WERI-Rb-1 (cell line): ENCODE results near the gene CAB39L.

Experiments
- DNase-seq: peaks from one replicate; pipeline ENCODE4 v3.0.0-alpha.2; 2020
- H3K27ac ChIP-seq: fragments of 250-450 bp; sonication (Bioruptor Pico); 2 replicates; pipeline ENCODE4 v1.5.1; 2020; ENCODE audit warnings: mild to moderate bottlenecking, moderate library complexity
- H3K27me3 ChIP-seq: fragments of 250-450 bp; sonication (Bioruptor Pico); 2 replicates; pipeline ENCODE4 v1.5.1; 2021; ENCODE audit warnings: mild to moderate bottlenecking, low read depth, moderate library complexity; ENCODE audit not compliant: insufficient read depth, severe bottlenecking
- H3K36me3 ChIP-seq: fragments of 250-450 bp; sonication (Bioruptor Pico); 2 replicates; pipeline ENCODE4 v1.5.1; 2020; ENCODE audit warnings: mild to moderate bottlenecking, moderate library complexity
- H3K4me3 ChIP-seq: 2 replicates; pipeline ENCODE4 v1.5.1; 2011; ENCODE audit warnings: low read depth, mild to moderate bottlenecking, control low read depth, low read length
- H3K9me3 ChIP-seq: fragments of 250-450 bp; sonication (Bioruptor Pico); 2 replicates; pipeline ENCODE4 v1.5.1; 2021; ENCODE audit warnings: mild to moderate bottlenecking, moderate library complexity; ENCODE audit not compliant: severe bottlenecking
- CTCF ChIP-seq: IDR thresholded peaks from 2 replicates; pipeline ENCODE4 v1.5.1; 2011; ENCODE audit warnings: low read depth, mild to moderate bottlenecking, control low read depth, inconsistent platforms, low read length

Gene CAB39L

GRCh38 chr13:49292742-49293486 lies 150.9 kb downstream of the CAB39L start:
- H3K4me3 ChIP-seq: no peak overlapping the region
- no peaks in the 10 kb centered on the region for H3K27me3 ChIP-seq
- no peak overlapping the region for H3K27ac ChIP-seq
- no peaks in the 10 kb centered on the region for H3K9me3 ChIP-seq
- no peaks in the 10 kb centered on the region for H3K36me3 ChIP-seq
- no peak for TF ChIP-seq CTCF
- DNase-seq: no peak

- no peak for TF ChIP-seq CTCF
- no peak for DNase-seq
These were observed 155.4 kb downstream of the CAB39L start for GRCh38 chr13:49288458-49288857.

GRCh38 chr13:49287995-49288394 lies 155.9 kb downstream of the CAB39L start:
- TF ChIP-seq CTCF: no peak
- H3K27ac ChIP-seq: no peak overlapping the region
- H3K9me3 ChIP-seq: no peaks in the 10 kb centered on the region
- H3K27me3 ChIP-seq: no peaks in the 10 kb centered on the region
- H3K4me3 ChIP-seq: no peak overlapping the region
- no peak for DNase-seq
- no peaks in the 10 kb centered on the region for H3K36me3 ChIP-seq

More at GRCh38 chr13:49288458-49288857, 155.4 kb downstream of the CAB39L start:
- Histone ChIP-seq H3K36me3 (no peaks in the 10 kb centered on the region), H3K27ac (no peak overlapping the region), H3K27me3 (no peaks in the 10 kb centered on the region), H3K4me3 (no peak overlapping the region), H3K9me3 (no peaks in the 10 kb centered on the region)

GRCh38 chr13:49279885-49280284 lies 164.0 kb downstream of the CAB39L start:
- H3K27ac ChIP-seq: no peak overlapping the region
- no peaks in the 10 kb centered on the region for H3K9me3 ChIP-seq
- H3K4me3 ChIP-seq: no peak overlapping the region
- no peak for TF ChIP-seq CTCF
- no peak for DNase-seq
- no peaks in the 10 kb centered on the region for H3K27me3 ChIP-seq
- H3K36me3 ChIP-seq: no peaks in the 10 kb centered on the region

GRCh38 chr13:49279112-49279511 lies 164.8 kb downstream of the CAB39L start:
- Histone ChIP-seq H3K9me3 (no peaks in the 10 kb centered on the region), H3K36me3 (no peaks in the 10 kb centered on the region), H3K4me3 (no peak overlapping the region), H3K27ac (no peak overlapping the region), H3K27me3 (no peaks in the 10 kb centered on the region)
- no peak for TF ChIP-seq CTCF
- no peak for DNase-seq

GRCh38 chr13:49278211-49278610 lies 165.7 kb downstream of the CAB39L start:
- TF ChIP-seq CTCF: no peak
- Histone ChIP-seq H3K36me3 (no peaks in the 10 kb centered on the region), H3K27me3 (no peaks in the 10 kb centered on the region), H3K9me3 (no peaks in the 10 kb centered on the region), H3K27ac (no peak overlapping the region), H3K4me3 (no peak overlapping the region)
- no peak for DNase-seq
